KMS-11 (cell line): ENCODE results near the gene DHRS1.
A peak's percentile ranks its signal among the peaks of the same experiment; 100 is the strongest.

Experiments
- H2AFZ ChIP-seq: fragments of 200-600 bp; sonication (generic); 2 replicates; pipeline ENCODE4 v1.6.1; 2016; ENCODE audit warnings: antibody characterized with exemption, mixed run types, low read depth
- H3K27ac ChIP-seq: fragments of 200-600 bp; sonication (generic); 2 replicates; pipeline ENCODE4 v1.6.1; 2016; ENCODE audit warnings: mild to moderate bottlenecking, mixed run types
- H3K27me3 ChIP-seq: fragments of 200-600 bp; sonication (generic); 2 replicates; pipeline ENCODE4 v1.6.1; 2017; ENCODE audit warnings: mild to moderate bottlenecking, low read depth, mixed run types, moderate library complexity; ENCODE audit not compliant: insufficient read depth
- H3K36me3 ChIP-seq: fragments of 200-600 bp; sonication (generic); 2 replicates; pipeline ENCODE4 v1.6.1; 2017; ENCODE audit warnings: mild to moderate bottlenecking, mixed run types; ENCODE audit not compliant: insufficient read depth
- H3K4me1 ChIP-seq: fragments of 200-600 bp; sonication (generic); 2 replicates; pipeline ENCODE4 v1.6.1; 2016; ENCODE audit warnings: mild to moderate bottlenecking, low read depth, mixed run types; ENCODE audit not compliant: poor library complexity, severe bottlenecking
- H3K4me2 ChIP-seq: fragments of 200-600 bp; sonication (generic); 2 replicates; pipeline ENCODE4 v1.7.0; 2016; ENCODE audit warnings: mild to moderate bottlenecking, mixed run types
- H3K4me3 ChIP-seq: fragments of 200-600 bp; sonication (generic); IDR thresholded peaks from 2 replicates; pipeline ENCODE4 v1.6.1; 2017; ENCODE audit warnings: low read depth, low read length, mixed read lengths; ENCODE audit not compliant: insufficient read depth
- H3K79me2 ChIP-seq: fragments of 200-600 bp; sonication (generic); 2 replicates; pipeline ENCODE4 v1.6.1; 2016; ENCODE audit warnings: low read depth, mixed run types; ENCODE audit not compliant: insufficient read depth
- H3K9ac ChIP-seq: fragments of 200-600 bp; sonication (generic); 2 replicates; pipeline ENCODE4 v1.6.1; 2016; ENCODE audit warnings: mild to moderate bottlenecking, mixed run types
- H4K20me1 ChIP-seq: fragments of 200-600 bp; sonication (generic); 2 replicates; pipeline ENCODE4 v1.6.1; 2016; ENCODE audit warnings: mild to moderate bottlenecking, mixed run types; ENCODE audit not compliant: insufficient read depth
- CTCF ChIP-seq: fragments of 200-600 bp; sonication (generic); conservative IDR thresholded peaks from 2 replicates; pipeline ENCODE4 v1.6.1; 2017; ENCODE audit warnings: low read depth, mild to moderate bottlenecking, antibody characterized with exemption, low read length, moderate library complexity, mixed read lengths

DHRS1 gene

GRCh38 chr14:24274101-24274543 lies 25.5 kb downstream of the DHRS1 start:
- H3K27me3 ChIP-seq: no peaks in the 10 kb centered on the region
- no peak overlapping the region for H3K9ac ChIP-seq
- H3K36me3 ChIP-seq: no peaks in the 10 kb centered on the region
- peaks cover 28% of the 10 kb centered on the region for H3K4me1 ChIP-seq
- peak overlapping the region; percentile 38; the same call in 1 of the 2 replicates for H3K27ac ChIP-seq
- TF ChIP-seq CTCF: no peak
- peak overlapping the region; percentile 22; the same call in 1 of the 2 replicates for H2AFZ ChIP-seq
- H3K79me2 ChIP-seq: no peaks in the 10 kb centered on the region
- H3K4me2 ChIP-seq: peak overlapping the region; percentile 27; the same call in 1 of the 2 replicates
- H4K20me1 ChIP-seq: no peaks in the 10 kb centered on the region
- no peak overlapping the region for H3K4me3 ChIP-seq

GRCh38 chr14:24273422-24273998 lies 26.1 kb downstream of the DHRS1 start:
- Histone ChIP-seq H3K4me1 (peaks cover 24% of the 10 kb centered on the region), H3K79me2 (no peaks in the 10 kb centered on the region), H3K4me2 (peak overlapping the region; percentile 27; the same call in 1 of the 2 replicates), H3K9ac (no peak overlapping the region), H3K27ac (peak overlapping the region; percentile 38; the same call in 1 of the 2 replicates), H3K27me3 (no peaks in the 10 kb centered on the region), H2AFZ (no peak overlapping the region; the same call in 1 of the 2 replicates), H3K4me3 (no peak overlapping the region), H3K36me3 (no peaks in the 10 kb centered on the region), H4K20me1 (no peaks in the 10 kb centered on the region)
- TF ChIP-seq CTCF: peak; percentile 23; the same call in 1 of the 2 replicates

GRCh38 chr14:24272467-24272866 lies 27.1 kb downstream of the DHRS1 start:
- Histone ChIP-seq H3K4me3 (no peak overlapping the region), H4K20me1 (no peaks in the 10 kb centered on the region)
- no peak for TF ChIP-seq CTCF

GRCh38 chr14:24271834-24272263 lies 27.7 kb downstream of the DHRS1 start:
- no peaks in the 10 kb centered on the region for H3K36me3 ChIP-seq
- H3K9ac ChIP-seq: peak overlapping the region; percentile 94; the same call in 1 of the 2 replicates
- no peak overlapping the region for H3K4me3 ChIP-seq
- H3K27ac ChIP-seq: peak overlapping the region; percentile 83; the same call in 1 of the 2 replicates
- no peaks in the 10 kb centered on the region for H3K79me2 ChIP-seq
- no peaks in the 10 kb centered on the region for H3K27me3 ChIP-seq
- peaks cover 24% of the 10 kb centered on the region for H3K4me1 ChIP-seq
- peak overlapping the region; percentile 51 for H3K4me2 ChIP-seq
- no peak for TF ChIP-seq CTCF
- no peaks in the 10 kb centered on the region for H4K20me1 ChIP-seq
- H2AFZ ChIP-seq: peak overlapping the region; percentile 52; the same call in 1 of the 2 replicates

More at GRCh38 chr14:24272467-24272866, 27.1 kb downstream of the DHRS1 start:
- H3K4me1 ChIP-seq: peaks cover 24% of the 10 kb centered on the region
- H3K4me2 ChIP-seq: peak overlapping the region; percentile 51; the same call in 1 of the 2 replicates
- H3K9ac ChIP-seq: no peak overlapping the region
- H3K27me3 ChIP-seq: no peaks in the 10 kb centered on the region
- no peak overlapping the region for H2AFZ ChIP-seq
- H3K36me3 ChIP-seq: no peaks in the 10 kb centered on the region
- H3K79me2 ChIP-seq: no peaks in the 10 kb centered on the region
- H3K27ac ChIP-seq: no peak overlapping the region
